Motor neuron (in vitro differentiated cells): ENCODE results near the gene CMIP. TPM values are rescaled to one million over a fixed set of nuclear protein-coding genes. Genes with fewer than 3 reads are reported as not detected.

Experiments used
- ATAC-seq, 8 experiments: fragments of 200-7000 bp; cut with Tn5 transposase; replicated peaks in 6 of 8; 2 replicates each; pipeline ENCODE4 v1.8.0; 2021; ENCODE audit warnings: mild to moderate bottlenecking in 8 of 8, moderate library complexity in 8 of 8
- H3K27ac ChIP-seq, 2 donors: fragments of 250-450 bp; sonication (Bioruptor Pico); 2 replicates each; pipeline ENCODE4 v1.9.0; 2021; ENCODE audit warnings: antibody characterized with exemption in 2 of 2, mild to moderate bottlenecking in 2 of 2, moderate library complexity in 1 of 2
- H3K4me1 ChIP-seq, 2 donors: fragments of 250-450 bp; sonication (Bioruptor Pico); replicated peaks in 1 of 2; 2 replicates each; pipeline ENCODE4 v1.6.1; 2021; ENCODE audit warnings: antibody characterized with exemption in 2 of 2, mild to moderate bottlenecking in 2 of 2, moderate library complexity in 1 of 2
- H3K4me3 ChIP-seq, 5 donors: fragments of 250-450 bp; sonication (Bioruptor Pico); 2 replicates each; pipeline ENCODE4 v1.9.0; 2021; ENCODE audit warnings: antibody characterized with exemption in 5 of 5, mild to moderate bottlenecking in 5 of 5, moderate library complexity in 4 of 5
- WGBS, 10 experiments: fragments of 450-650 bp; shearing (Covaris generic); methylation state at CpG; one replicate each; pipeline ENCODE4 v1.0.0; 2022; 5-methylcytosine and 5-hydroxymethylcytosine counted together
- in situ Hi-C, 9 experiments: fragments of 400-800 bp; cut with MboI; loops; one replicate each; pipeline ENCODE4 v1.15.0; 2021; ENCODE audit warnings: low sequenced_read_pairs in 9 of 9, low pct_unique_long_range_greater_than_20kb in 2 of 9; ENCODE audit not compliant: unreplicated experiment in 9 of 9
- total RNA-seq, 8 experiments: library from RNA; unstranded; fragments of 300-600 nt; gene quantifications; 2 replicates each; pipeline versions ENCODE4 v1.2.3 to v1.2.4, GENCODE V29; 2022

CMIP gene
- total RNA-seq, 8 experiments from 2014 or later, result 4.6 to 35.3 (median 19.1) TPM

DNA sequence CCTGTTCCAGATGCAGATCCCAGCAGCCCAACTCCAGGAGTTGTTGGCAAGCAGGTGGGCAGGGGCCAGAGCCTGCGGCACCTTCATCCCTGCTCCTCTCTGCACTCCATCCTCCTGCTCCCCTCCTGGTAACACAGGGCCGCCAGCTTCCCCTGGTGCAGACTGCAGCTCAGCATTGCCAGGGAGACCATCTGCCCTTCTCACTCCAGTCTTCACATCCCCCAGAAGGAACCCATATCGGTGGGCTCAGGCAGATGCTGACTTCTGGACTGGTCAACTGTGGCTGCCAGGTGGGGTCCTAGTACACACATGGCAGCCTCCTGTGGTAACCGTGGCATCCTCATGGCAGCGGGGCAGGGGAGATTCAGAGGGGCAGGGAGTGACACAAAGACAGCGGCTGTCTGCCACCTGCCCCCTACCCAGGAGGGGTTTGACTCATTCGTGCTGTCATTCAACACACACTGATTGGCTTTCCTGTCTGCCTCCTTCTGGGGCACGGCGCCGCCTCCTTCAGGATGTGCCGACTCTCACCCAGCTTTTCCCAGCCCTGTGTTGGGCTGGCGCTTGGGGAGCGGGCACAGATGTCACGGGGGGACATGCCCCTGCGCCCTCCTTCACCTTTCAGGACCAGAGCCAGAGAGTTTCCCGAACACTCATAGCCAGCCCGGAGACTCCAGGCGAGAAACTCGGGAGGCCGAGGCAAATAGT, 120.9 kb downstream of the CMIP start:
- in situ Hi-C loops, result no loop called here
- Histone ChIP-seq H3K27ac (no peak overlapping the region), H3K4me1 (peaks cover 20 to 22% of the 10 kb centered on the region in 2 donors), H3K4me3 (no peak overlapping the region)
- WGBS, 10 experiments, result 0 to 100% (median 81%) methylated on average over 1 to 11 of the region's 20 CpGs; no CpG with 5 or more reads in 3 of the 10 experiments
- ATAC-seq, result peak in 4 of 8 experiments; percentile 6 to 69 (median 38)

DNA sequence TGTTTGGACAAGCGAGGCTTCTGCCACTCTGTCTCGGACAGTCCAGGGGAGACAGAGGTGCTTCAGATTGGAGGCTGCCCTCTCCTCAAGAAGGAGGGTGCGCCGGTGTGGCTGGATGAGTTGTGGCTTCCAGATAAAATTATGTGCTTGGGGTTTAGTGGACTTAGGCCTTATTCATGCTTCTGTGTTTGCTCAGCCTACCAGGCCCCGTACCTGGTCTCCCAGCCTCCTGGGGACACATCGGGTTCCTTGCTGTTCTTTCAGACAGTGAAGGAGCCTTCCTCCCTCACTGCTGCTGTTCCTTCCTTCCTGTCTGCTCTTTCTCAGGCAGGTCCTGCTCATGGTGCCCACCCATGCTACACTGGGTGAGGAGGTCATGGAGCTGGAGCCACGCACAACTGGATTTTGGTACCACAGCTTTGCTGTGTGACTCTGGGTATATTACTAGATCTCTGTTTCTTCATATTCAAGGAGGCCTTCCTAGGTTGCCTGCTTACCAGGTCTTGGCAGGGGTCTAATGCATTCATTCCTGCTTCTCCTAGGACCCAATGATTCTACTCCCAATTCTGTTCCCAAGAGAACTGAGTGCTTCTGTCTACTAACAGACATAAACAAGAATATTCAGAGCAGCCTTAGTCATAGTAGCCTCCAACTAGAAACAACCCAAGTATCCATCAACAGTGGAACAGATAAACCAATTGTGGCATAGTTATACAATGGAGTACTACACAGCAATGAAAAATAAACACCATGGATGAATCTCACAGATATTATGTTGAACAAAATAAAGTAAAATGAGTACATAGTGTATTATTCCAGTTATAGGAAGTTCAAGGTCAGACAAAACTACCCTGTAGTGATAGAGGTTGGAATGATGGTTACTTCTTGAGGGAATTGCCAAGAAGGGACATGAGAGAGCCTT, 121.7 kb downstream of the CMIP start:
- H3K27ac ChIP-seq, result no peak overlapping the region
- 90 to 100% (median 100%) methylated on average over 2 to 7 of the region's 7 CpGs; no CpG with 5 or more reads in 5 of the 10 experiments for WGBS, 10 experiments
- ATAC-seq, result no peak
- no peak overlapping the region for H3K4me3 ChIP-seq
- peaks cover 24% of the 10 kb centered on the region in 2 donors for H3K4me1 ChIP-seq
- in situ Hi-C loops, result no loop called here

DNA sequence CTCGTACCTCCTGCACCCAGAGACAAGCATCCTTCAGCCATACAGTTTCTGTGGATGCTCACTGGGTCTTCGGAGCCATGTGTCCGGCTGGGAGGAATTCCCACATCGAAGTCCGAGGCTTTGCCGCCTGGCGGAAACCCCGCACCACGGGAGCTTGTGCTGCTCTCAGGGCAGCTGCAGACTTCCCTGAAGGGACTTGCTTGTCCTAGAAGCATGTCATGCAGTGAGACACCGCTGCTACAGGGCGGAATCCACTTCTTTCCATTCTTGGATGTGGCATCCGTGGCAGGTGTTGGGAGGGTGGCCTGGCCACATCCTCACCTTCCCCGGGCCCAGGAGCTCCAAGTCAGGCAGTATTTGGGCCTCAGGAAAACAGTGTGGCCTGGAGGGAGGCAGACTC, 122.5 kb downstream of the CMIP start:
- ATAC-seq, result no peak
- 92 to 100% (median 98%) methylated on average over 1 to 11 of the region's 13 CpGs; no CpG with 5 or more reads in 5 of the 10 experiments for WGBS, 10 experiments
- Histone ChIP-seq H3K4me1 (peaks cover 24% of the 10 kb centered on the region in 2 donors), H3K27ac (no peak overlapping the region), H3K4me3 (no peak overlapping the region)
- in situ Hi-C loops, result no loop called here

DNA sequence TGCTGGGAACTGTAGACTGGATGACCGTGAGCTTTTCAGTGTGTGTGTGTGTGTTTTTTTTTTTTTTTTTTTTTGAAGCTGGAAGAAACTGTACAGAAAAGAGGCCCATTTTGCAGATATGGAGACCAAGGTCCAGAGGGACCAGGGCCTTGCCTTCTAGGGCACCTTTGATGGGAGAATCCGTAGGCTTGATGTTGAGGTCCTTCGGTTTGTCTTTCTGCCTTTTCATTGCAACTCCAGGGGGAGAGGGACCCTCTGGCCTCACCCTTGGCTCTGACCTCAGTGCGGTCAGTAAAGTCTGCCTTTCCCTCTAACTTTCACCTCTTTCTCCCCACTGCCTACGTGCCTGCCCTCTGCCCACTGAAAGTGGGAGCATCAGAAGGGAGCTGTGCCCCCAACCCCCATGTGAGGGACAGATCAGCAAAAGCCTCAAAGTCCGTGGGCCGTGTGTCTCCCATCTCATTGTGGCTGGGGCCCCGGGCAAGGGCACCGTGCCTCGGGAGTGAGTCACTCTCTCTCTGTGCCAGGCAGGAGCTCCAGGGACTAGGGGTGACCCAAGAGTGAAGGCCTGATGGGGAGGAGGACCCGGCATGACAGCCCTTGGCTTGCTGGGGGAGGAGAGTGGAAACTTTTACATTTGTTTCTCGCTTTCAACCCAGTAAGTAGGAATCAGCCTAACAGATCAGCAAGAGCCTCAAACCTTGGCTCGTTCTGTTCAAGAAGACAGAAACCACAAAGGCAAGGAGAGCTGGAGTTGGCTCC, 123.6 kb downstream of the CMIP start:
- ATAC-seq, result peak in 6 of 8 experiments; percentile 7 to 68 (median 32)
- WGBS, 10 experiments, result 19 to 76% (median 50%) methylated on average over 1 to 9 of the region's 13 CpGs; no CpG with 5 or more reads in 2 of the 10 experiments
- Histone ChIP-seq H3K4me1 (peaks cover 24% of the 10 kb centered on the region in 2 donors), H3K27ac (no peak overlapping the region), H3K4me3 (no peak overlapping the region)
- in situ Hi-C loops, result no loop called here

DNA sequence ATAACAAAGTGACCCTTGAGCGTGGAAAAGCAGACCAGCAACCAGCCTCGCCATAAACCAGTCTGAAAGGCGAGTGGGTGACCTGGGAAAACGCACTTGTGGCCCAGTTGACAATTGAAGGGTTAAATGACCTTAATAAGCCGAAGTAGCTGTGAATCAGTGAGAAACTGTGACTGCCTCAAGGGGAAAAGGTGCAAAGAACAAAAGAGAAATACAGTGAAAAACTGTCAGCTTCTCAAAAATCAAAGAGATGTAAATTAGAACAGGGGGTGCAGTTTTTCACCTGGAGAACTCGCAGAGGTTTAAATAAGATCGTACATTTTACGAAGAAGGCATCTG, 124.1 kb downstream of the CMIP start:
- in situ Hi-C loops, result no loop called here
- no peak for ATAC-seq
- Histone ChIP-seq H3K4me3 (no peak overlapping the region), H3K4me1 (peaks cover 18 to 20% of the 10 kb centered on the region in 2 donors), H3K27ac (no peak overlapping the region)
- 53 to 80% (median 66%) methylated on average over 1 to 7 of the region's 8 CpGs; no CpG with 5 or more reads in 1 of the 10 experiments for WGBS, 10 experiments

DNA sequence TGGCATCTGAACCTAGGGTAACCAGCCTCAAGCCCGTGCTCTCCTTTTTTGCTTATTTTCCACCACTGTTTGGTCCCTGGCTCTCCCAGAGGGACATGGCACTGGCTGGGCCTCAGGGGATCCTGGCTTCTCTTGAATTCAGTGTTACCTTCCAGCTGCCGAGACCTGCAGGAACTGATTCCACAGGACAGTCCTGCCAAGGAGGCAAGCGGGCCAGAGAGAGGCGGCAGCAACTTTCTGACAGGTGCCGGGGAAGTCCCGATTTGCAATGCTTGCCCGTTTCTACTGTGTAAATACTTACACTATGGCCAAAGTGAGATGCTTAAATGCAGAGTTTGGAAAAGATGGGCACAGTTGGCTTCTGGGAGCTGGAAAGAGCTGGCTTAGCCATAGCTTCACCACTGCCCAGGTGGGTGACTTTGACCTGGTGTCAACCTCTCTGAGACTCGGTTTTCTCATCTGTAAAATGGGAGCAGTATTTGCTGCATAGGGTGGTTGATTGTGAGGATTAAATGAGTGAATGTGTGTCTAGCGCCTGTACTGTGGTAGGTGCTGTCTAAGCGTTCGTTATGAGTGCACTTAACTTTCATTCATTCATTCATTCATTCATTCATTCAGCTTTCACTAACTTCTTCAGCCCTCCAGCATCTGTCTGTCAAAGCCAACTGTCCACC, 124.9 kb downstream of the CMIP start:
- WGBS, 10 experiments, result 75 to 100% (median 93%) methylated on average over 1 to 7 of the region's 11 CpGs; no CpG with 5 or more reads in 2 of the 10 experiments
- in situ Hi-C loops, result no loop called here

DNA sequence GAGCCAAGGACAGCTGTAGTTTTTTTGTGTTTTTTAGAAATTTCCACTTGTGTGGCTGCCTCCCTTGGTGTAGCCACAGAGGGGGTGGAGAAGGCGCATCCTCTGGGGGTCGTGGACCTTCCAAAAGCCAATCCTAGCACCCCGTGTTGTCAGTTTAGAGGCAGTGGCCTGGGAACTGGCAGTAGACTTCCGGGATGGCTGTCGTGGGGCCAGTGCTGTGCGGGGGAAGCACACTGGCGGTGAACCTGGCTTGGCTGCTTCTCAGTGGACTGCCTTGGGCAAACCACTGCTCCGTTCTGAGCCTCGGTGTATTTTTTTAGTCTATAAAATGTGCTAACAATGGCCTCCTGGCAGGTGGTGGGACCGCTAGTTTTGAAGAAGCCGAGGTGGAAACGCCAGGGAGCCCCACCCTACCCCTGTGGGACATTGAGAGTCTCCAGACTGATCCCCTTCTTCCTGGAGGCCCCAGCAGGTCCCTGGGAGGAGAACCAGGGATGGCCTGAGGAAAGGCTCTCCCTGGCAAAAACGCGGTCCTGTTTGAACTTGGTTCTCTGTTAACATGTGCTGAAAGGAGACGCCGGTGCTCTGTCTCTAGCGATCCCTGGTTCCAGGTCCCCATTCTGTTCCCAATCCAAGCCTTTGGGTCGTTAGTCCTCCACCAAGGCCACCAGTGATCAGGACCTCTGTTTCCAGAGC, 125.7 kb downstream of the CMIP start:
- WGBS, 10 experiments, result 37 to 100% (median 72%) methylated on average over 1 to 7 of the region's 18 CpGs; no CpG with 5 or more reads in 4 of the 10 experiments
- peak overlapping the region in 1 of 2 donors; percentile 31 for H3K27ac ChIP-seq
- in situ Hi-C loops, result no loop called here
- no peak for ATAC-seq
- H3K4me3 ChIP-seq, result no peak overlapping the region
- peaks cover 8% of the 10 kb centered on the region in 2 donors for H3K4me1 ChIP-seq

More for the DNA sequence above, 124.9 kb downstream of the CMIP start:
- peaks cover 11 to 12% of the 10 kb centered on the region in 2 donors for H3K4me1 ChIP-seq
- no peak overlapping the region for H3K4me3 ChIP-seq
- H3K27ac ChIP-seq, result no peak overlapping the region
- no peak for ATAC-seq

DNA sequence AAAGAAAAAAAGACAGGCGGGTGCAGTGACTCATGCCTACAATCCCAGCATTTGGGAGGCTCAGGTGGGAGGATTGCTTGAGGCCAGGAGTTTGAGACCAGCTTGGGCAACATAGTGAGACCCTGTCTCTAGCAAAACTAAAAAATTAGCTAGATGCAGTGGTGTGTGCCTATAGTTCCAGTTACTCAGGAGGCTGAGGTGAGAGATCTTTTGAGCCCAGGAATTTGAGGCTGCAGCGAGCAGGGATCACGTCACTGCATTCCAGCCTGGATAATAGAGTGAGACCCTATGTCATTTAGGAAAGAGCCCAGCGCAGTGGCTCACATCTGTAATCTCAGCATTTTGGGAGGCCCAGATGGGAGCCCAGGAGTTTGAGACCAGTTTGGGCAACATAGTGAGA, 126.6 kb downstream of the CMIP start:
- ATAC-seq, result no peak
- in situ Hi-C loops, result no loop called here
- Histone ChIP-seq H3K27ac (no peak overlapping the region), H3K4me3 (no peak overlapping the region), H3K4me1 (peaks cover 8% of the 10 kb centered on the region in 2 donors)
- 81 to 100% (median 94%) methylated on average over 1 to 4 of the region's 4 CpGs; no CpG with 5 or more reads in 3 of the 10 experiments for WGBS, 10 experiments

DNA sequence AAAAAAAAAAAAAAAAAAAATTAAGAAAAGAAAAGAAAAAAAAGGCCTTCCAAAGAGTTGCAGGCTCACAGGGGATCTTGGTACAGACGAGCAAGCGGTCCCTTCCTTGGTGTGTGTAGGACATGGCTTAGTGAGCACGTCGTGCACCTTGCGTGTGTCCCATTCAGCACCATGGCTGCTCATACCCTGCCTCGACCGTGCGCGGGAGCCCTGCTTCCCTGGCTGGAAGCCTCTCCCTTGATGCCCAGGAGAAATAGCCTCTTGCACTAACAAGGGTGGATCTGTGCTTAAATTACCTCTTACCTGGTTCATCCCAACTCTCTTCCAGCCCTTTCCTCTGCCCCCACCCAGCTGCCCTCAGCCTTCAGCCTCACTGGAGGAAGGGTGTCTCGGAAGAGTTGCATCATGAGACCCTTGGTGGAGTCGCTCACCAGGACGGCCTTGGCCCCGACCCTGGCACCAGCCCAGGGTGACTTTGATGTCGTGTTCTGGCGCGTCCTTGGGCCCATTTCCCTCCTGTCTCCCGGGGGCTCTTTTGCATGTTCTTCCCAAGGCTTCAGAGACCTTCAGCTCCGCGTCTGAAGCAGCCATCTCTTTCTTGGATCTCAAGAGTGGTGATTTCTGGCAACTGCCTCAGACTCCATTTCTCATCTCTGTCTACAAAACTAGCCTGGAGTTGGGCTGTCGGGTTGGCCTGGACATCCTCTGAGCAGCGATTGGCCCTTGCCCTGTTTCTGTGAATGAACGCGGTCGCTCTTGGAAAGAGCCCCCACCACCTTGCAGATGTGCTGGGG, 127.2 kb downstream of the CMIP start:
- in situ Hi-C loops, result no loop called here
- no peak for ATAC-seq
- WGBS, 10 experiments, result 82 to 100% (median 93%) methylated on average over 3 to 15 of the region's 24 CpGs; no CpG with 5 or more reads in 1 of the 10 experiments
- Histone ChIP-seq H3K4me3 (no peak overlapping the region), H3K27ac (no peak overlapping the region), H3K4me1 (peaks cover 8% of the 10 kb centered on the region in 2 donors)

DNA sequence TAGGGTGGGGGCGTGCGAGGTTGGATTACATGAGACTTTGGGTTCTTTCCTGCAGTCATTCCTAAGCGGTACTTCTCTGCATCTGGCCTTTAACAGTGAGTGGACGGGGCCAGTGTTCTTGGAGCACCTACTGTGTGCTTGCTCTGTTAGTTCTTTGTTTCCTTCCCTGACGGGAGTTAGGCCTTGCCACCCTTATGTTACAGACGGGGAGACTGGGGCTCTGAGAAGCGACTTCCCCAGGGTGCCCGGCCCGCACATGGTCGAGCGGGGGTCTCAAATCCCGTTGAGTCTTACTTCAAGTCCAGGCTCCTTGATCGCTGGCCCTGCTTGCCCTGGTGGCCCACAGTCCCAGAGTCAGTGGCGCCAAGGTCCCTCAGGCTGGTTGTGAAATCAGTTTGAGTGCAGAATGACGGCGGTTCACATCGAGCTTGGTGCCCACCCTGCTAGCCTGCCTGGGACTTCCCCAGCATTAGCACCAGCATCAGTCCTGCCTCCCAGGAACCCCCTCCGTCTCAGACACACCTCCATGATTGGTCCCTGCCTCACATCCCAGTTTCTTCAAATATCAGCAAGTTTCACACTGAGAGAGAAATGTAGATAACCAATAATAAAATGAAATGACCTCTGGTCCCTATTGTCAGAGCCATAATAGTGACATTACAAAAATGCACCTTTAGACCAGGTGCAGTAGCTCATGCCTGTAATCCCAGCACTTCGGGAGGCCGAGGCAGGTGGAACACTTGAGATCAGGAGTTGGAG, 128.0 kb downstream of the CMIP start:
- in situ Hi-C loops, result no loop called here
- Histone ChIP-seq H3K4me3 (no peak overlapping the region), H3K27ac (no peak overlapping the region), H3K4me1 (peaks cover 8% of the 10 kb centered on the region in 2 donors)
- ATAC-seq, result no peak
- 82 to 100% (median 98%) methylated on average over 1 to 9 of the region's 20 CpGs; no CpG with 5 or more reads in 4 of the 10 experiments for WGBS, 10 experiments
